GM18508 (cell line): ENCODE data around the gene TENM3.

ENCODE experiments used
- ATAC-seq: cut with Tn5 transposase; IDR thresholded peaks from one replicate; pipeline ENCODE4 v1.9.1; 2021; ENCODE audit warnings: moderate number of reproducible peaks; ENCODE audit not compliant: insufficient read depth, unreplicated experiment

Gene TENM3

GRCh38 chr4:182583703-182584415 is 340.7 kb downstream of the TENM3 start:
- ATAC-seq, result no peak

- no peak for ATAC-seq
Measured at GRCh38 chr4:182585321-182585720, 342.1 kb downstream of the TENM3 start.

- ATAC-seq, result no peak
Measured at GRCh38 chr4:182589100-182589499, 345.9 kb downstream of the TENM3 start.

- no peak for ATAC-seq
Measured at GRCh38 chr4:182593402-182593801, 350.2 kb downstream of the TENM3 start.

DNA sequence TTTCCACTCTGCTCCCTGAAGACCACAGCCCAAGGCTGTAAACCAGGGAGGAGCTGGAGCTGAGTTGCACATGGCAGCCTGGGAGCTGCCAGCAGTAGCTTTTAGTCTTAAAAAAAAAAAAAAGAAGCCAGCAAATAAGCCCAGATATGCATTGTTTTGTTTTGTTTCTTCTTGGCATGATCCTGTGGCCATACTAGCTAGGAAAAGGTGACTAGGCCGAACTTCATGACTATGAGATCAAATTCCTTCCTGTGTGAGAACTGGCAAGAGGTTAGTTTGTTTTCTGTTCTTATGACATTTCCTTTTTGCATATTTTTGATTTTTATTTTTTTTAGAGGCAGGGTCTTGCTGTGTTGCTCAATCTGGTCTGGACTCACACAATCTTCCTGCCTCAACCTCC is 350.7 kb downstream of the TENM3 start:
- no peak for ATAC-seq

DNA sequence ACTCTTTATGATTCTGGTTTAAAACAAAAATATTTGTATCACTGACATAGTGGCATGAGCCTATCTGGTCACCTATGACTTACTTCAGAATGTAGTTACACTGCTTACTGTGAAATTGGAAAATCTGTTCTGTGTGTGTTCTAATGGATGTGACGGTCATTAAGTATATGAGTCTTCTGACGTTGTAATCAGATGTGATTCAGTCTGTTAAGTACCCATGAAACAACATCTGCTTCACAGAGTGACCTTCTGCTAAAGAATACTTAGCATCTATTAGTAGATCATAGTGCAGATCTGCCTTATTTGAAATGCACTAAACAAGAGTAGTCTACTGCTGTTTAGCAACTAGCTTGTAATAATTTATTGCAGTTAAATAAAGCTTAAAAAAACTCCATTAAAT is 356.9 kb downstream of the TENM3 start:
- no peak for ATAC-seq

DNA sequence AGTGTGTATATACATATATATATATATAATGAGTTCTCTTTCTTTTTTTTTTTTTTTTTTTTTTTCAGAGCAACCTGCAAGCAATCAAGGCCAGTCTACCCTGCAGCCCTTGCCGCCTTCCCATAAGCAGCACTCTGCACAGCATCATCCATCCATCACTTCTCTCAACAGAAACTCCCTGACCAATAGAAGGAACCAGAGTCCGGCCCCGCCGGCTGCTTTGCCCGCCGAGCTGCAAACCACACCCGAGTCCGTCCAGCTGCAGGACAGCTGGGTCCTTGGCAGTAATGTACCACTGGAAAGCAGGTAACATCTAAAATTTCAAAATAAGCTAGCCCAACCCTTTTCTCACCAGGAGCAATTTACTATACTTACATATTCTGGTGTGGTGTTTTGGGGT is 357.7 kb downstream of the TENM3 start:
- ATAC-seq, result no peak

GRCh38 chr4:182604161-182604622 is 361.0 kb downstream of the TENM3 start:
- no peak for ATAC-seq

GRCh38 chr4:182604953-182605352 is 361.8 kb downstream of the TENM3 start:
- ATAC-seq, result no peak

DNA sequence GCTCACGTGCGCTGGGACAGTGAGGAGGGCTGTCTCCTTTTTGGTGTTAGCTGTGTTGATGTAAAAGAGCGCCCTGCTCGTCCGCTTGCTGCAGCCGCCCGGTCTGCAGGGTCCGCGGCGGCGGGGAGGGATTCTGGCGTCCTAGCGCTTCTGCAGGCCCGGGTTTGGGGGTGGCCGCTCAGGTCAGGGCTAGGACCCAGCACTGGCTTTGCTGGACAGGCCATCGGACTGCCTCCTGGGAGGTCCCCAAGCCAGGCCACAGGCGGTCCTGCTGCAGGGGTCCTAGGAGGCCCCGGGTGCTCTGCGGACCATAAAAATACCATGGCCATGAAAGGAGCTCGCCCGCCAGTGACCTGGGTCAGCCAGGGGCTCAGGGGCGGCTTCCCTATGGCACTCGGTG is 365.3 kb downstream of the TENM3 start:
- no peak for ATAC-seq

GRCh38 chr4:182616476-182616875 is 373.3 kb downstream of the TENM3 start:
- no peak for ATAC-seq

DNA sequence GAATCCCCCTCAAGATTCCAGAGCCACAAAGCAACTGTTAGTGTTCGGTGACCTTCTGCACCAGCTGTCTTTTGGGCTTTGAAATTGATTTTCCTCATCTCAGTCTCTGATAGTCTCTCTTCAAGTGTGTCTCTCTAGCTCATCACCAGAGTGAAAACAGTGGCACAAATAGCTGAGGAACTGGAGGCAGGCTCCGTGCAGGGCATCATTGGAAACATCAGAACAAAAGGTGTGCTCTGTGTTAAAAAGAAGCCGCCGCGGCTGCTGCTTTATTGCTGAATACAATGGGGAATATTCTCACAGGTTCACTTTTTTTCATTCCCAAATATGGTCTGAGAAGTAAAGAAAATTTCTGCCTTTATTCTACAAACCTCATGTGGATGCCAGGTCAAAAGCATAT is 376.5 kb downstream of the TENM3 start:
- ATAC-seq, result no peak

DNA sequence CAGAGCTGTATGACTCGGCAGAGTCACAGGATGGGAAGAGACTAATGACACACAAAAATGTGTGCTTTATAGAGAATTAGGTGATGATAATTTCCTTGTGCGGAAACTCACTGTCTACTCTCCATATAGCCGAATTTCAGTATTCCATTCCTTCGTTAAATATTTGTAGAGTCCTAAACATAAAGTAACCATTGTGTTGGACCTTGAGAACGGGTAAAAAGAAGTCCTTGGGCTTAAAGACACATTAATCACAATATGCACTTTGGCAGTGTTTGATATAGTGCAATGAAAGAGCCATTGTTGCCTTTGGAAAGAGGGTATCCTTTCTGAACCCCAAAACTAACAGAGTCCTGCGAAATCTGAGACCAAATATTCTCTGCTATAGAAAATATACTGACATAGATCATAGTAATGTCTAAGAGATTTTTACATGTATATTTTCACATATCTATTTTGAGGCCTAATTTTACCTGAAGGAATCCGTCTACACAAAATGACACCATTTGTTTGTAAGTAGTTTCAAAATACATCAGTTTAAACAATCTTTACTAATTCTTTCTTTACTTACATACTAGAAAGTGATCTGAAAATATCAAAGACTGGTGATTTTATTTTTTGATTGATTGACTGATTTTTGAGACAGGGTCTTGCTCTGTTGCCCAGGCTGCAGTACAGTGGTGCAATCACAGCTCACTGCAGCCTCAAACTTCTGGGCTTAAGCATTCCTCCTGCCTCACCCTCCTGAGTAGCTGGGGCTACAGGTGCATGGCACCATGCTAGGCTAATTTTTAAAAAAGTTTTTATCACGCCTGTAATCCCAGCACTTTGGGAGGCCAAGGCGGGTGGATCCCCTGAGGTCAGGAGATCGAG is 377.1 kb downstream of the TENM3 start:
- ATAC-seq, result no peak

DNA sequence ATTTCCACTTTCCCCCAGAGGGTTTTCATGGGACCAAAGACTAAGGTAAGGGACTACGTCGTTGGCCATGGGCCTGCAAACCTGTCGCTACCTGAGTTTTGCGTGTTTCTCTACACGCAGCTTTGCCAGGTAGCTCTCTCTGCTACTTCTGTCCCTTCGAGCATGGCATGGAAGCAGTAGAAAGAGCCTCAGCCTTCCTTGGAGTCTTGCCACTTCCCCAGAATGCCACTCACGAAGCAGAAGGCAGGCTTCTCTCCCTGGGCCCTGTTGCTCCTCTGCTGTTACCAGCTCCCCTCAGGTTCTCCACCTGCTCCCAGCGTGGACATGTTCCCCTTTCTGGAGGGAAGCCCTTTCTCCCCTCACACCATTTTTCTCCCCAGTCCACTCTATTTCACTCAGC is 381.1 kb downstream of the TENM3 start:
- ATAC-seq, result no peak

- ATAC-seq, result no peak
Measured at GRCh38 chr4:182625193-182625592, 382.0 kb downstream of the TENM3 start.

DNA sequence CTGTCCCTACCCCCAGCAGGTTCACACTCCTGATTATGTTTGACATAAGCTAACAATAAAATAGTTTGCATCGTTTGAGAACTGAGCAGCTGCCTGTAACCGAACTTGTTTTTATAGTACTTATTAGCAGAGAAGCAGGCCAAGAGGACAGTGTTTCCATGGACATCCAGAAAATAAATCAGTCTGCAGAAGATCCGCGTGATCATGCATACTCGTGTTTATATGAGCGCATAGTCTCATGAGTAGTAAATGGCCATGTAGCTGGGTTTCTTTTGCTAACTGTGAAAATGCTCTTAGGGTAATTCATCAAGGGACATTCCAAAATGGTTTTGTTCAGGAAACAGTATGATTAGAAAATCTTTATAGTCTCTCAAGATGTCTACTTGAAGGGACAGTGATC is 384.8 kb downstream of the TENM3 start:
- no peak for ATAC-seq

DNA sequence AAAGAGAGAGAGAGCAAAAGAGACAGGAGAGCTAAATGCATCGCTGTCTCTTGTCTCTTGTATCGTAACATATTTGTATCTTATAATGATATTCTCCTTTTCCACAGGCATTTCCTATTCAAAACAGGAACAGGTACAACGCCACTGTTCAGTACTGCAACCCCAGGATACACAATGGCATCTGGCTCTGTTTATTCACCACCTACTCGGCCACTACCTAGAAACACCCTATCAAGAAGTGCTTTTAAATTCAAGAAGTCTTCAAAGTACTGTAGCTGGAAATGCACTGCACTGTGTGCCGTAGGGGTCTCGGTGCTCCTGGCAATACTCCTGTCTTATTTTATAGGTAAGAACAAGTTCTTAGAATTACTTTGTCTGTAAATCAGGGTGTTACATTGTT is 385.3 kb downstream of the TENM3 start:
- ATAC-seq, result no peak

- ATAC-seq, result no peak
Measured at GRCh38 chr4:182629096-182629495, 385.9 kb downstream of the TENM3 start.

DNA sequence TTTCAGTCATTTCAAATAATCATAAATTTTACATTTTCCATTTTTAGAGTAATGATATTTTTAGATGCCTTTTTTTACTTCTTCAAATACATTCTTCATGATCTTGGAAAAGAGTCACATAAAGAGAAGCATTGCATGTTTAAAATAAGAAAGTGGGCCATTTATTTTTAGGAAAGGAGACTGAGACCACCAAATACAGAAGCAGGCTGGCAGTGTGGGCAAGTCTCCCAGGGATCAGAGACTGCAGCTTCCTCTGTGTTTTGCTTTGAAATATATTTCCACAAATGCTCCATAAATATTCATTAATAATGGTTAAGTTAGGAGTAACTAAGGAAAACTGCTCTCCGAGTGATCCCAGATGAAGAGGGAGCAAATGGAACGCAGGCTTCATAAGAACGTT is 397.3 kb downstream of the TENM3 start:
- ATAC-seq, result no peak

GRCh38 chr4:182640932-182641331 is 397.7 kb downstream of the TENM3 start:
- no peak for ATAC-seq

DNA sequence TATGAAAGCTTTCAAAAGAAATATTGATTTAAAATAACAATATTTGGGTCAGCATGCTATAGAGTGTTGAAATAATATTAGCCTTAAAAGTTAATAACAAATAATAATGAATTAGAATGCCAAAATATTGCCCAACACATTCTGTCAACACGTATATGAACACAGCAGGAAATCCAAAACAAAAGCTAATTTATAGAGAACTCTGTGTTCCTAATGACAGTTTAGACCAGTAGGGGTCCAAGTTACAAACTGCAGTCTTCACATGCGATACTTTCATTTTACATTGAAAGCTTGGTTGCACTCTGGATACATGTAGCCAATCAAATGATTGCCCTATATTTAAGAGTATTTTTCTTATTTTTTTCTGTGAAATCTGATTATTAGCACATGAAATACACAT is 399.6 kb downstream of the TENM3 start:
- no peak for ATAC-seq
